ENCODE data around the gene ZNF205. TPM values are rescaled to one million over a fixed set of nuclear protein-coding genes. Genes with fewer than 3 reads are reported as not detected.
"Not testable (repeated sequence)": the region's sequence is repeated elsewhere in the genome, so short reads cannot be mapped to it uniquely, and the experiment has no call there.

The ZNF205 gene
- total RNA-seq, 4 donors from 2014 or later = 9.7 to 13.9 (median 11.9) TPM

- H3K4me1 ChIP-seq = peaks cover 0 to 20% (median 6%) of the 10 kb centered on the region in 3 donors
- 88 to 89% methylated on average over 4 to 13 of the region's 14 CpGs for WGBS, 2 donors
Observed at GRCh38 chr16:3138823-3139426, 26.5 kb downstream of the ZNF205 start.

GRCh38 chr16:3139561-3139960 is 27.2 kb downstream of the ZNF205 start:
- H3K27ac ChIP-seq; DNase-seq; intact Hi-C loops (cut with DNase I); H3K27me3 ChIP-seq; H3K4me3 ChIP-seq; H3K9me3 ChIP-seq: not testable (repeated sequence)
- WGBS, 2 donors = 83 to 84% methylated on average over 8 of the region's 9 CpGs
- H3K4me1 ChIP-seq = peaks cover 0 to 17% (median 6%) of the 10 kb centered on the region in 3 donors
- peaks cover 13 to 62% (median 19%) of the 10 kb centered on the region in 3 donors for H3K36me3 ChIP-seq

More at GRCh38 chr16:3138823-3139426, 26.5 kb downstream of the ZNF205 start:
- H3K27ac ChIP-seq = no peak overlapping the region
- intact Hi-C loops (cut with DNase I) = no loop called here
- DNase-seq = no peak
- H3K27me3 ChIP-seq = no peaks in the 10 kb centered on the region
- no peaks in the 10 kb centered on the region for H3K9me3 ChIP-seq
- peaks cover 13 to 62% (median 19%) of the 10 kb centered on the region in 3 donors for H3K36me3 ChIP-seq
- no peak overlapping the region for H3K4me3 ChIP-seq
- TF ChIP-seq POLR2A (IDR thresholded peaks at IDR 0.05) (no peak), CTCF (IDR thresholded peaks at IDR 0.05) (no peak)

GRCh38 chr16:3140603-3141427 is 28.4 kb downstream of the ZNF205 start:
- TF ChIP-seq POLR2A (IDR thresholded peaks at IDR 0.05) (no peak), CTCF (IDR thresholded peaks at IDR 0.05) (no peak)
- no peak for DNase-seq
- intact Hi-C loops (cut with DNase I) = no loop called here
- Histone ChIP-seq H3K36me3 (peaks cover 13 to 62% (median 19%) of the 10 kb centered on the region in 3 donors), H3K9me3 (no peaks in the 10 kb centered on the region), H3K4me3 (no peak overlapping the region), H3K27me3 (no peaks in the 10 kb centered on the region), H3K27ac (no peak overlapping the region), H3K4me1 (peaks cover 0 to 10% (median 5%) of the 10 kb centered on the region in 3 donors)
- WGBS, 2 donors = 94 to 100% methylated on average over 14 to 22 of the region's 69 CpGs

- DNase-seq = no peak
- TF ChIP-seq CTCF (IDR thresholded peaks at IDR 0.05) (no peak), POLR2A (IDR thresholded peaks at IDR 0.05) (no peak)
- no peak overlapping the region for H3K27ac ChIP-seq
- no peak overlapping the region for H3K4me3 ChIP-seq
- H3K9me3 ChIP-seq = no peaks in the 10 kb centered on the region
- intact Hi-C loops (cut with DNase I) = no loop called here
- peaks cover 0 to under 1% (median 0%) of the 10 kb centered on the region in 3 donors for H3K4me1 ChIP-seq
- no peaks in the 10 kb centered on the region for H3K27me3 ChIP-seq
- 96 to 98% methylated on average over 12 to 18 of the region's 23 CpGs for WGBS, 2 donors
- peaks cover 13 to 62% (median 19%) of the 10 kb centered on the region in 3 donors for H3K36me3 ChIP-seq
Observed at GRCh38 chr16:3141781-3142311, 29.5 kb downstream of the ZNF205 start.

- WGBS, 2 donors = 94 to 97% methylated on average over 14 to 20 of the region's 22 CpGs
- DNase-seq = no peak
- H3K4me3 ChIP-seq = no peak overlapping the region
- H3K4me1 ChIP-seq = no peaks in the 10 kb centered on the region
- intact Hi-C loops (cut with DNase I) = no loop called here
- TF ChIP-seq CTCF (IDR thresholded peaks at IDR 0.05) = no peak
- TF ChIP-seq POLR2A (IDR thresholded peaks at IDR 0.05) = no peak
- H3K36me3 ChIP-seq = peaks cover 13 to 59% (median 18%) of the 10 kb centered on the region in 3 donors
- H3K27me3 ChIP-seq = no peaks in the 10 kb centered on the region
- no peak overlapping the region for H3K27ac ChIP-seq
- H3K9me3 ChIP-seq = no peaks in the 10 kb centered on the region
Observed at GRCh38 chr16:3142327-3142726, 29.9 kb downstream of the ZNF205 start.
